ENCODE data around the gene CCNA1.
A peak's percentile ranks its signal among the peaks of the same experiment; 100 is the strongest.

The CCNA1 gene

DNA sequence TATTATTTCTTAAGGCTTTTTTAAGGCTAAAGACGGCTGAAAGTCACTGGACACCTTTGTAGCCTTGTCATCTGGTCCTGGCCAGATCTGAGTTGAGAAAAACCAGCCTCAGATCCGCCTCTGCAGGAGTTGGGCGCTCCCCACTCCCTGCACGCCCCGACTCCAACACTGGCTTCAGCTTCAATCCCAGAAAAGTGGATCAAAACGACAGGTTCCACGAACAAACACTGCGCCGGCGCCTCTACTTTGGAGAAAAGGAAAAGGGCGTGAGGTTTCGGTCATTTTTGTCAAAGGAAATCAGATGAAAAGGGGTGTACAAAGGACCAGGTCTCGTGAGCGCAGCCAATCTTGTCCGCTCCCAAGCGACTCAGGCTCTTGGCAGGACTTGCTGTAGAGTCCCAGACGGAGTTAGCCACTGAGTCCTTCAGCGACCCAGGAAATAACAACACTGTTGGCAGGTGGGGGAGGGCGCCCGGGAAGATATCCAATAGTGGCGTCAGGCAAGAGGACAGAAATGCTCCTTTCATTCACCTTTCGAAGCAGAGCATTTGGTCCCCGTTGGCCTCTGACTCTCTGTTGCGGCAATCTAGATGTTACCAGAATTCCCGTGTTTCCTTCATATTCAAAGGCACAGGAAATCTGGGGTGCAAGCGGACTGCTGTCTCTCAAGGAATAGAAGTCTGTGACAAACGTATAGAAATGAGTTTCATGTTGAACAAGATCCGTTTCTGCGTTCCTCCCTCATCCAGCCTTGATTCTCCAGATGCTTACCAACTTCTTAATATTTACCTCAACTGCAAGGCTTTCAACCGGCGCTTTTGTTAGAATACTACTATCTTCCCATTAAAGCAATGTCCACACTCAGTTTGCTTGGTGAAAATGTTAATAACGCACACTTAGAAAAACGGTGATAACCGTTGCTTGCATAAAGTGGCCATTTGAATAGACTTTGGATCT, 1.8 kb upstream of the CCNA1 start:
- TF ChIP-seq, protein P1, sequence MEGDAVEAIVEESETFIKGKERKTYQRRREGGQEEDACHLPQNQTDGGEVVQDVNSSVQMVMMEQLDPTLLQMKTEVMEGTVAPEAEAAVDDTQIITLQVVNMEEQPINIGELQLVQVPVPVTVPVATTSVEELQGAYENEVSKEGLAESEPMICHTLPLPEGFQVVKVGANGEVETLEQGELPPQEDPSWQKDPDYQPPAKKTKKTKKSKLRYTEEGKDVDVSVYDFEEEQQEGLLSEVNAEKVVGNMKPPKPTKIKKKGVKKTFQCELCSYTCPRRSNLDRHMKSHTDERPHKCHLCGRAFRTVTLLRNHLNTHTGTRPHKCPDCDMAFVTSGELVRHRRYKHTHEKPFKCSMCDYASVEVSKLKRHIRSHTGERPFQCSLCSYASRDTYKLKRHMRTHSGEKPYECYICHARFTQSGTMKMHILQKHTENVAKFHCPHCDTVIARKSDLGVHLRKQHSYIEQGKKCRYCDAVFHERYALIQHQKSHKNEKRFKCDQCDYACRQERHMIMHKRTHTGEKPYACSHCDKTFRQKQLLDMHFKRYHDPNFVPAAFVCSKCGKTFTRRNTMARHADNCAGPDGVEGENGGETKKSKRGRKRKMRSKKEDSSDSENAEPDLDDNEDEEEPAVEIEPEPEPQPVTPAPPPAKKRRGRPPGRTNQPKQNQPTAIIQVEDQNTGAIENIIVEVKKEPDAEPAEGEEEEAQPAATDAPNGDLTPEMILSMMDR (conservative IDR thresholded peaks at IDR 0.05; ENCODE audit: low read depth, low read length): no peak
- Histone ChIP-seq H3K9ac (no peak overlapping the region), H4K20me1 (ENCODE audit: insufficient read depth) (no peaks in the 10 kb centered on the region), H3K27me3 (ENCODE audit: insufficient read depth, low read depth) (no peaks in the 10 kb centered on the region; the same call in 1 of the 2 replicates), H3K4me3 (IDR thresholded peaks at IDR 0.05; ENCODE audit: insufficient read depth, low read depth, low read length) (no peak overlapping the region), H3K4me2 (no peak overlapping the region), H3K4me1 (ENCODE audit: low read depth, poor library complexity, severe bottlenecking) (no peaks in the 10 kb centered on the region), H3K36me3 (ENCODE audit: insufficient read depth) (no peaks in the 10 kb centered on the region), H3K79me2 (ENCODE audit: insufficient read depth, low read depth) (no peaks in the 10 kb centered on the region), H3K27ac (no peak overlapping the region), H2AFZ (ENCODE audit: low read depth) (no peak overlapping the region)

DNA sequence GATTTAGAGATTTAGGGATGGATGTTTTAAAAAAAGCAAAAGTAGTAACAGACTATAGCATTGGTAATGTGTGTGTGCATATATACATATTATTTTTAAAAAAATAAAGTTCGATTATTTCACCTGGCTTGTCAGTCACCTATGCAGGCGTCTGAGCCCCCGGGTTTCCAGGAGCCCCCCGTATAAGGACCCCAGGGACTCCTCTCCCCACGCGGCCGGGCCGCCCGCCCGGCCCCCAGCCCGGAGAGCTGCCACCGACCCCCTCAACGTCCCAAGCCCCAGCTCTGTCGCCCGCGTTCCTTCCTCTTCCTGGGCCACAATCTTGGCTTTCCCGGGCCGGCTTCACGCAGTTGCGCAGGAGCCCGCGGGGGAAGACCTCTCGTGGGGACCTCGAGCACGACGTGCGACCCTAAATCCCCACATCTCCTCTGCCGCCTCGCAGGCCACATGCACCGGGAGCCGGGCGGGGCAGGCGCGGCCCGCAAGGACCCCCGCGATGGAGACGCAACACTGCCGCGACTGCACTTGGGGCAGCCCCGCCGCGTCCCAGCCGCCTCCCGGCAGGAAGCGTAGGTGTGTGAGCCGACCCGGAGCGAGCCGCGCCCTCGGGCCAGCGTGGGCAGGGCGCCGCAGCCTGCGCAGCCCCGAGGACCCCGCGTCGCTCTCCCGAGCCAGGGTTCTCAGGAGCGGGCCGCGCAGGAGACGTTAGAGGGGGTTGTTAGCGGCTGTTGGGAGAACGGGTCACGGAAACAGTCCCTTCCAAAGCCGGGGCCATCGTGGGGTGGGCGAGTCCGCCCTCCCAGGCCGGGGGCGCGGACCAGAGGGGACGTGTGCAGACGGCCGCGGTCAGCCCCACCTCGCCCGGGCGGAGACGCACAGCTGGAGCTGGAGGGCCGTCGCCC, 840 bp upstream of the CCNA1 start:
- peak overlapping the region; percentile 73 for H2AFZ ChIP-seq (ENCODE audit: low read depth)
- H3K4me2 ChIP-seq: peak overlapping the region; percentile 39; the same call in 1 of the 2 replicates
- no peaks in the 10 kb centered on the region for H3K36me3 ChIP-seq (ENCODE audit: insufficient read depth)
- H3K27ac ChIP-seq: no peak overlapping the region
- peak overlapping the region; percentile 22; the same call in 1 of the 2 replicates for H3K9ac ChIP-seq
- no peaks in the 10 kb centered on the region for H3K4me1 ChIP-seq (ENCODE audit: low read depth, poor library complexity, severe bottlenecking)
- no peaks in the 10 kb centered on the region; the same call in 1 of the 2 replicates for H3K27me3 ChIP-seq (ENCODE audit: insufficient read depth, low read depth)
- no peaks in the 10 kb centered on the region for H4K20me1 ChIP-seq (ENCODE audit: insufficient read depth)
- TF ChIP-seq, protein P1 (conservative IDR thresholded peaks at IDR 0.05; ENCODE audit: low read depth, low read length): no peak
- H3K4me3 ChIP-seq (IDR thresholded peaks at IDR 0.05; ENCODE audit: insufficient read depth, low read depth, low read length): no peak overlapping the region
- no peaks in the 10 kb centered on the region for H3K79me2 ChIP-seq (ENCODE audit: insufficient read depth, low read depth)

DNA sequence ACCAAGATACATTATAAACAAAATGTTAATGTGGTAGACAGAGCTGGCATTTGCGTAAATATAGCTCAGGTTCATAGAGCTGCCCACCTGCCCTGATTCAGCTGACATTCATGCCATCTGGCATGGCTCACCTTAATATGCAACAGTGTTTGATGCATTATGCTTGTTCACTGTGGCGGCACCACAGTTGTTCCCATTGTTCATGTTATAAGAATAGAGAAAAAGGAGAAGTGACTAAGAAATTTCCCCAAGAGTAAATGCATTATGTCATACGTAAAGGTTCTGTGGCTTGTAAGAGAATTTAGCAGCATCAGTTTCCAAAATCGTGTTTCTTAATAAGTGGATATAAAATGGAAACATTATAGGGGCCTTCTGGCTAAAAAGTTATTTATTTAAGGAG, 4.5 kb downstream of the CCNA1 start:
- Histone ChIP-seq H3K4me2 (no peak overlapping the region), H3K36me3 (ENCODE audit: insufficient read depth) (no peaks in the 10 kb centered on the region), H3K4me3 (IDR thresholded peaks at IDR 0.05; ENCODE audit: insufficient read depth, low read depth, low read length) (no peak overlapping the region), H3K27me3 (ENCODE audit: insufficient read depth, low read depth) (no peaks in the 10 kb centered on the region), H4K20me1 (ENCODE audit: insufficient read depth) (no peaks in the 10 kb centered on the region), H3K27ac (no peak overlapping the region), H3K9ac (no peak overlapping the region), H3K79me2 (ENCODE audit: insufficient read depth, low read depth) (no peaks in the 10 kb centered on the region), H2AFZ (ENCODE audit: low read depth) (no peak overlapping the region), H3K4me1 (ENCODE audit: low read depth, poor library complexity, severe bottlenecking) (peaks cover 7% of the 10 kb centered on the region)
- TF ChIP-seq, protein P1 (conservative IDR thresholded peaks at IDR 0.05; ENCODE audit: low read depth, low read length): no peak

DNA sequence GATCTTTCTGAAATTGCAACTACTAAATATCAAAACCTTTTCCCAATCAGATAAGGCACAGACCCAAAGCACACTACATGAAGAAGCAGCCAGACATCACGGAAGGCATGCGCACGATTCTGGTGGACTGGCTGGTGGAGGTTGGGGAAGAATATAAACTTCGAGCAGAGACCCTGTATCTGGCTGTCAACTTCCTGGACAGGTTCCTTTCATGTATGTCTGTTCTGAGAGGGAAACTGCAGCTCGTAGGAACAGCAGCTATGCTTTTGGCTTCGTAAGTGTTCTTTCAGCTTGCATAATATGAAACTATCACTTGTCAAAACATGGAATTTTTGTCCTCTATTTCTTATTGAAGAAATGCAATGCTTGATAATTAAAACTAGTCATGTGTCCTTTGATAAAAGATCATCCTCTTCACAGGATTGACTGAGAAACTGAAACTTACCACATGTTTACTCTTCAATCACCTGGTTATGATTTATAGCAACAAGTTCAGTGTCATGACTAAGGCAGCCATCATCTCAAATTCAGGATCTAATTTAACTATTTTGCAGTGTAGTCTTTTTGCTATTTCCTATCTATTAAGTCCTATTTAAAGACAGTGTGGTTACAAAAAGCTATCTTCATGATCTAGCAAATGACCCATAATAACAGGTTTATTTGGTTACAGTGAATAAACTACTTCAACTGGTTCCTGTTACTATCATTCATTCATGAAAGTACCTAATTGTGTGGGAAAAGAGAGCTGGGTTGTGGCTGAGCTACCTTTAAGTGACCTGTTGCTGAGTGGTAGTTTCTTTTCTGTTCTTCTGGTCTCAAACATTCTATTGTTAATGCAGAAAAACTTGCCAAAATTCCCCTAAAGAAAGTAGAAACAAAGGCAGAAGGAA, 6.5 kb downstream of the CCNA1 start:
- H3K4me1 ChIP-seq (ENCODE audit: low read depth, poor library complexity, severe bottlenecking): peaks cover 7% of the 10 kb centered on the region
- H3K27me3 ChIP-seq (ENCODE audit: insufficient read depth, low read depth): no peaks in the 10 kb centered on the region
- H4K20me1 ChIP-seq (ENCODE audit: insufficient read depth): no peaks in the 10 kb centered on the region
- TF ChIP-seq, protein P1 (conservative IDR thresholded peaks at IDR 0.05; ENCODE audit: low read depth, low read length): no peak
- H3K4me3 ChIP-seq (IDR thresholded peaks at IDR 0.05; ENCODE audit: insufficient read depth, low read depth, low read length): no peak overlapping the region
- H3K27ac ChIP-seq: no peak overlapping the region
- no peak overlapping the region for H2AFZ ChIP-seq (ENCODE audit: low read depth)
- H3K79me2 ChIP-seq (ENCODE audit: insufficient read depth, low read depth): no peaks in the 10 kb centered on the region
- H3K36me3 ChIP-seq (ENCODE audit: insufficient read depth): no peaks in the 10 kb centered on the region
- no peak overlapping the region for H3K9ac ChIP-seq
- no peak overlapping the region for H3K4me2 ChIP-seq

All from KMS-11 (cell line).